ENCODE data around the gene C12orf57. TPM values are rescaled to one million over a fixed set of nuclear protein-coding genes. Genes with fewer than 3 reads are reported as not detected.

C12orf57 gene
- total and polyA plus RNA-seq, 2 of the 13 experiments (the other 11 are each of a cell fraction or from before 2014, with no cell fraction given) = 84.0 to 287 TPM

DNA sequence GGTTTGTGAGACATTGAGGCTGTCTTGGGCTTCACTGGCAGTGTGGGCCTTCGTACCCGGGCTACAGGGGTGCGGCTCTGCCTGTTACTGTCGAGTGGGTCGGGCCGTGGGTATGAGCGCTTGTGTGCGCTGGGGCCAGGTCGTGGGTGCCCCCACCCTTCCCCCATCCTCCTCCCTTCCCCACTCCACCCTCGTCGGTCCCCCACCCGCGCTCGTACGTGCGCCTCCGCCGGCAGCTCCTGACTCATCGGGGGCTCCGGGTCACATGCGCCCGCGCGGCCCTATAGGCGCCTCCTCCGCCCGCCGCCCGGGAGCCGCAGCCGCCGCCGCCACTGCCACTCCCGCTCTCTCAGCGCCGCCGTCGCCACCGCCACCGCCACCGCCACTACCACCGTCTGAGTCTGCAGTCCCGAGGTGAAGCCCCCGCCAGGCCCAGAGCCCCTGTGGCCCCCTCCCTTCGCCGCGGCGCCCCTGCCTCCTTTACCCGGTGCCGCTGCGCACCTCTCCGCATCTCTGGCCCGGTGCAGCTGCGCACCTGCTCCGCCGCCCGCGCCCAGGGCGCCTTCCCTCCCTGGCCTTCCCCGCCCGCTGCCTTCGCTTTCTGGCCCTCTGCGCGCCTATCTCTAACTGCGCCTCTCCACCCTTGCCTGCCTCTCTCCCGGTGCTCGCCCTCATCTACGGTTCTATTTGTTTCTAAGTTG lies 29.4 kb upstream of the C12orf57 start, which contains the start of gene ENO2 (continued):
- 0 out of 2 replicates have a peak, but pooled peaks have one; percentile 36 for TF ChIP-seq HNF1B (CRISPR knock-in tag; IDR thresholded peaks at IDR 0.05)
- TF ChIP-seq KAT7 (CRISPR knock-in tag; IDR thresholded peaks at IDR 0.05; ENCODE audit: borderline replicate concordance) = peak; percentile 69; the same call in 1 of the 2 replicates
- TF ChIP-seq ZNF703 (CRISPR knock-in tag; IDR thresholded peaks at IDR 0.05; ENCODE audit: borderline replicate concordance) = 0 out of 2 replicates have a peak, but pooled peaks have one; percentile 45
- 0 out of 2 replicates have a peak, but pooled peaks have one; percentile 36 for TF ChIP-seq ZNF468 (CRISPR knock-in tag; IDR thresholded peaks at IDR 0.05)
- 0 out of 2 replicates have a peak, but pooled peaks have one; percentile 50 for TF ChIP-seq ZNF550 (CRISPR knock-in tag; IDR thresholded peaks at IDR 0.05; ENCODE audit: borderline replicate concordance)
- peak; percentile 58 for TF ChIP-seq AGO2 (optimal IDR thresholded peaks at IDR 0.05; ENCODE audit: low read depth, low read length)
- no peak for TF ChIP-seq ZNF761 (CRISPR knock-in tag; conservative IDR thresholded peaks at IDR 0.05)
- 0 out of 2 replicates have a peak, but pooled peaks have one; percentile 11 for TF ChIP-seq PRDM10 (CRISPR knock-in tag; IDR thresholded peaks at IDR 0.05; ENCODE audit: low read depth)
- peak in 1 of 2 experiments; percentile 53; a peak in 1 of 4 replicates for TF ChIP-seq KLF16 (CRISPR knock-in tag; IDR thresholded peaks at IDR 0.05)
- TF ChIP-seq, protein P1, sequence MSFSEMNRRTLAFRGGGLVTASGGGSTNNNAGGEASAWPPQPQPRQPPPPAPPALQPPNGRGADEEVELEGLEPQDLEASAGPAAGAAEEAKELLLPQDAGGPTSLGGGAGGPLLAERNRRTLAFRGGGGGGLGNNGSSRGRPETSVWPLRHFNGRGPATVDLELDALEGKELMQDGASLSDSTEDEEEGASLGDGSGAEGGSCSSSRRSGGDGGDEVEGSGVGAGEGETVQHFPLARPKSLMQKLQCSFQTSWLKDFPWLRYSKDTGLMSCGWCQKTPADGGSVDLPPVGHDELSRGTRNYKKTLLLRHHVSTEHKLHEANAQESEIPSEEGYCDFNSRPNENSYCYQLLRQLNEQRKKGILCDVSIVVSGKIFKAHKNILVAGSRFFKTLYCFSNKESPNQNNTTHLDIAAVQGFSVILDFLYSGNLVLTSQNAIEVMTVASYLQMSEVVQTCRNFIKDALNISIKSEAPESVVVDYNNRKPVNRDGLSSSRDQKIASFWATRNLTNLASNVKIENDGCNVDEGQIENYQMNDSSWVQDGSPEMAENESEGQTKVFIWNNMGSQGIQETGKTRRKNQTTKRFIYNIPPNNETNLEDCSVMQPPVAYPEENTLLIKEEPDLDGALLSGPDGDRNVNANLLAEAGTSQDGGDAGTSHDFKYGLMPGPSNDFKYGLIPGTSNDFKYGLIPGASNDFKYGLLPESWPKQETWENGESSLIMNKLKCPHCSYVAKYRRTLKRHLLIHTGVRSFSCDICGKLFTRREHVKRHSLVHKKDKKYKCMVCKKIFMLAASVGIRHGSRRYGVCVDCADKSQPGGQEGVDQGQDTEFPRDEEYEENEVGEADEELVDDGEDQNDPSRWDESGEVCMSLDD (CRISPR knock-in tag; IDR thresholded peaks at IDR 0.05; ENCODE audit: borderline replicate concordance) = peak; percentile 12; the same call in 1 of the 2 replicates
- peak; percentile 49; the same call in 1 of the 2 replicates for TF ChIP-seq ZMAT3 (CRISPR knock-in tag; conservative IDR thresholded peaks at IDR 0.05)
- peak; percentile 46 for TF ChIP-seq HOXA5 (CRISPR knock-in tag; IDR thresholded peaks at IDR 0.05)
- TF ChIP-seq MIER2 (CRISPR knock-in tag; IDR thresholded peaks at IDR 0.05) = no peak
- TF ChIP-seq, protein P2, sequence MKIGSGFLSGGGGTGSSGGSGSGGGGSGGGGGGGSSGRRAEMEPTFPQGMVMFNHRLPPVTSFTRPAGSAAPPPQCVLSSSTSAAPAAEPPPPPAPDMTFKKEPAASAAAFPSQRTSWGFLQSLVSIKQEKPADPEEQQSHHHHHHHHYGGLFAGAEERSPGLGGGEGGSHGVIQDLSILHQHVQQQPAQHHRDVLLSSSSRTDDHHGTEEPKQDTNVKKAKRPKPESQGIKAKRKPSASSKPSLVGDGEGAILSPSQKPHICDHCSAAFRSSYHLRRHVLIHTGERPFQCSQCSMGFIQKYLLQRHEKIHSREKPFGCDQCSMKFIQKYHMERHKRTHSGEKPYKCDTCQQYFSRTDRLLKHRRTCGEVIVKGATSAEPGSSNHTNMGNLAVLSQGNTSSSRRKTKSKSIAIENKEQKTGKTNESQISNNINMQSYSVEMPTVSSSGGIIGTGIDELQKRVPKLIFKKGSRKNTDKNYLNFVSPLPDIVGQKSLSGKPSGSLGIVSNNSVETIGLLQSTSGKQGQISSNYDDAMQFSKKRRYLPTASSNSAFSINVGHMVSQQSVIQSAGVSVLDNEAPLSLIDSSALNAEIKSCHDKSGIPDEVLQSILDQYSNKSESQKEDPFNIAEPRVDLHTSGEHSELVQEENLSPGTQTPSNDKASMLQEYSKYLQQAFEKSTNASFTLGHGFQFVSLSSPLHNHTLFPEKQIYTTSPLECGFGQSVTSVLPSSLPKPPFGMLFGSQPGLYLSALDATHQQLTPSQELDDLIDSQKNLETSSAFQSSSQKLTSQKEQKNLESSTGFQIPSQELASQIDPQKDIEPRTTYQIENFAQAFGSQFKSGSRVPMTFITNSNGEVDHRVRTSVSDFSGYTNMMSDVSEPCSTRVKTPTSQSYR (CRISPR knock-in tag; IDR thresholded peaks at IDR 0.05; ENCODE audit: borderline replicate concordance) = peak; percentile 46; the same call in 1 of the 2 replicates
- TF ChIP-seq, protein P3, sequence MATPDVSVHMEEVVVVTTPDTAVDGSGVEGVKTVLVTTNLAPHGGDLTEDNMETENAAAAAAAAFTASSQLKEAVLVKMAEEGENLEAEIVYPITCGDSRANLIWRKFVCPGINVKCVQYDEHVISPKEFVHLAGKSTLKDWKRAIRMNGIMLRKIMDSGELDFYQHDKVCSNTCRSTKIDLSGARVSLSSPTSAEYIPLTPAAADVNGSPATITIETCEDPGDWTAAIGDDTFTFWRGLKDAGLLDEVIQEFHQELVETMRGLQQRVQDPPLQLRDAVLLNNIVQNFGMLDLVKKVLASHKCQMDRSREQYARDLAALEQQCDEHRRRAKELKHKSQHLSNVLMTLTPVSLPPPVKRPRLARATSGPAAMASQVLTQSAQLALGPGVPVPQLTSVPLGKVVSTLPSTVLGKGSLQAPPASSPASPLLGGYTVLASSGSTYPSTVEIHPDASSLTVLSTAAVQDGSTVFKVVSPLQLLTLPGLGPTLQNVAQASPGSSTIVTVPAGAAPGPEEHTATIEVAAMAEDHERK (CRISPR knock-in tag; IDR thresholded peaks at IDR 0.05; ENCODE audit: low read depth) = no peak
